ENCODE results near the gene QTRT2. TPM values are rescaled to one million over a fixed set of nuclear protein-coding genes. Genes with fewer than 3 reads are reported as not detected.

The QTRT2 gene
- total and polyA plus RNA-seq, 3 donors from 2014 or later, result 17.9 to 29.5 (median 24.0) TPM

- TF ChIP-seq CTCF (IDR thresholded peaks at IDR 0.05) (no peak), POLR2A (IDR thresholded peaks at IDR 0.05) (no peak)
- Histone ChIP-seq H3K36me3 (ENCODE audit: low read depth, missing control alignments) (no peaks in the 10 kb centered on the region), H3K4me1 (no peaks in the 10 kb centered on the region), H3K9me3 (no peaks in the 10 kb centered on the region), H3K27me3 (no peaks in the 10 kb centered on the region), H3K27ac (no peak overlapping the region), H3K4me3 (no peak overlapping the region)
- 28 to 31% methylated on average over 3 of the region's 3 CpGs for WGBS, 2 donors
- intact Hi-C loops (cut with DNase I; ENCODE audit: low total_unique reads), result no loop called here
- no peak for DNase-seq
These were observed 36.5 kb downstream of the QTRT2 start for GRCh38 chr3:114093016-114093380.

GRCh38 chr3:114093596-114093995 is 37.1 kb downstream of the QTRT2 start:
- WGBS, 2 donors, result 55 to 61% methylated on average over 2 of the region's 2 CpGs
- Histone ChIP-seq H3K9me3 (no peaks in the 10 kb centered on the region), H3K4me3 (no peak overlapping the region), H3K4me1 (no peaks in the 10 kb centered on the region), H3K27me3 (no peaks in the 10 kb centered on the region), H3K36me3 (ENCODE audit: low read depth, missing control alignments) (no peaks in the 10 kb centered on the region), H3K27ac (no peak overlapping the region)
- intact Hi-C loops (cut with DNase I; ENCODE audit: low total_unique reads), result no loop called here
- peak; percentile 36 for DNase-seq
- TF ChIP-seq CTCF (IDR thresholded peaks at IDR 0.05), result no peak
- no peak for TF ChIP-seq POLR2A (IDR thresholded peaks at IDR 0.05)

- intact Hi-C loops (cut with DNase I; ENCODE audit: low total_unique reads), result no loop called here
- TF ChIP-seq POLR2A (IDR thresholded peaks at IDR 0.05) (no peak), CTCF (IDR thresholded peaks at IDR 0.05) (no peak)
- no peak overlapping the region for H3K27ac ChIP-seq
- H3K4me1 ChIP-seq, result no peaks in the 10 kb centered on the region
- no peaks in the 10 kb centered on the region for H3K36me3 ChIP-seq (ENCODE audit: low read depth, missing control alignments)
- DNase-seq, result no peak
- H3K27me3 ChIP-seq, result no peaks in the 10 kb centered on the region
- no peaks in the 10 kb centered on the region for H3K9me3 ChIP-seq
- 61 to 71% methylated on average over 3 of the region's 3 CpGs for WGBS, 2 donors
- no peak overlapping the region for H3K4me3 ChIP-seq
These were observed 39.3 kb downstream of the QTRT2 start for GRCh38 chr3:114095796-114096195.

- Histone ChIP-seq H3K27me3 (no peaks in the 10 kb centered on the region), H3K27ac (no peak overlapping the region), H3K4me3 (no peak overlapping the region), H3K36me3 (ENCODE audit: low read depth, missing control alignments) (no peaks in the 10 kb centered on the region), H3K4me1 (no peaks in the 10 kb centered on the region), H3K9me3 (no peaks in the 10 kb centered on the region)
- TF ChIP-seq CTCF (IDR thresholded peaks at IDR 0.05), result no peak
- no peak for TF ChIP-seq POLR2A (IDR thresholded peaks at IDR 0.05)
- 63 to 64% methylated on average over 1 of the region's 1 CpG for WGBS, 2 donors
- intact Hi-C loops (cut with DNase I; ENCODE audit: low total_unique reads), result no loop called here
- no peak for DNase-seq
These were observed 44.6 kb downstream of the QTRT2 start for GRCh38 chr3:114101101-114101500.

GRCh38 chr3:114103181-114103580 is 46.6 kb downstream of the QTRT2 start:
- intact Hi-C loops (cut with DNase I; ENCODE audit: low total_unique reads), result no loop called here
- 71 to 91% methylated on average over 15 to 27 of the region's 27 CpGs for WGBS, 2 donors
- DNase-seq, result no peak
- Histone ChIP-seq H3K27me3 (no peaks in the 10 kb centered on the region), H3K4me1 (no peaks in the 10 kb centered on the region), H3K36me3 (ENCODE audit: low read depth, missing control alignments) (no peaks in the 10 kb centered on the region), H3K4me3 (peak overlapping the region in 1 of 2 donors; percentile 20), H3K9me3 (no peaks in the 10 kb centered on the region), H3K27ac (no peak overlapping the region)
- TF ChIP-seq CTCF (IDR thresholded peaks at IDR 0.05), result no peak
- TF ChIP-seq POLR2A (IDR thresholded peaks at IDR 0.05), result no peak
